Measurements from ENCODE around the gene CHAC2.
"Not testable (repeated sequence)": the region's sequence is repeated elsewhere in the genome, so short reads cannot be mapped to it uniquely, and the experiment has no call there.

Gene CHAC2

DNA sequence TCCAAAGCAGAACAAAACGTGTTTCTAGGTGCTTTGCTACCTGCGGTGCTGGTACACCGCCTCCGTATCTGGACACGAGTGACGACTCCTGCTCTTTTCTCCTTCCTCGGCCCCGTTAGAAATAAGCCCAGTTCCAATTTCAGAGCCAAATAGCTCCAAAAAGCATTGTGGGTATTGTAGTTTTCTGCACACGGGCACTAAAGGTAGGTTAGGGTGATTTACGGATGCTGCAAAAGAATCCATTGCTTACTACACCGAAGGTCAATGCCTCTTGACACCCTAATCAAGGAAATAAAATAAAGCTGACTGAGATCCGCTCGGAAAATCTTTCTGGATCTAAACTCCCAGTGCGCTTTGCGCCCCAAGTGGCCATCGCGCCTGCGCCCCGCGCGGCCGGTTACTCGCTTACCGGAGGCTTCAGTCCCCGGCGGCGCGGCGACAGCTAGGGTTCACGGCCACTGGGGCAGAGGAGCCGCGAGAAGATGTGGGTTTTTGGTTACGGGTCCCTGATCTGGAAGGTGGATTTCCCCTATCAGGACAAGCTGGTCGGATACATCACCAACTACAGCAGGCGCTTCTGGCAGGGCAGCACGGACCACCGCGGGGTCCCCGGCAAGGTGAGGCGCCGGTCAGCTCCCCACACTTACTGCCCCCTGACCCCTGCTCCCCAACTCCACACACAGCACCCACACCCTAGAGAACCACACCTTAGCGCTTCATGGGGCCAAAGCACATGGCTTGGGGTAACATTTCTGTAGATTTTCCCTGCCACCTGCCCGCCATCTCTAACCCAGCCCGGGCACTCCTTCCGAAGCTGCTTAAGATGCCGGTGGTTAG lies at the start of gene CHAC2:
CHAC2 (plus strand) TSS at position 400 of the 837 bp plus-strand sequence; CDS start at position 483, 83 bp downstream.
- peak; percentile 87 to 89 for DNase-seq

DNA sequence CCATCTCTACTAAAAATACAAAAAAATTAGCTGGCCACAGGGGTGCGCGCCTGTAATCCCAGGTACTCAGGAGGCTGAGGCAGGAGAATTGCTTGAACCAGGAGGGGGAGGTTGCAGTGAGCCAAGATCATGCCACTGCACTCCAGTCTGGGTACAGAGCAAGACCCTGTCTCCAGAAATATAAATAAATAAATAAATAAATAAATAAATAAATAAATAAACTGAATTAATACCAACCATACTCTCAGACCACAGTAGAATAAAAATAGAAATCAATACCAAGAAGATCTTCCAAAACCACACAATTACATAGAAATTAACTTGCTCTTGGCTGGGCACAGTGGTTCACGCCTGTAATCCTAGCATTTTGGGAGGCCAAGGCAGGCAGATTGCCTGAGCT lies 46.7 kb upstream of the CHAC2 start:
- not testable (repeated sequence) for DNase-seq

DNA sequence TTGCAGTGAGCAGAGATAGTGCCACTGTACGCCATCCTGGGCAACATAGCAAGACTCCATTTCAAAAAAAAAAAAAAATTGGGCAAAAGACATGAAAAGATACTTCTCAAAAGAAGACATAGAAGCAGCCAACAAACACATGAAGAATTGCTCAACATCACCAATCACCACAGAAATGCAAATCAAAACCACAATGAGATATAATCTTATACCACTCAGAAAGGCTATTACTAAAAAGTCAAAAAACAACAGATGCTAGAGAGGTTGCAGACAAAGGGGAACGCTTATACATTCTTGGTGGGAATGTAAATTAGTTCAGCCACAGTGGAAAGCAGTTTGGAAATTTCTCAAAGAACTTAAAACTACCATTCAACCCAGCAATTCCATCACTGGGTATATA lies 43.1 kb upstream of the CHAC2 start:
- DNase-seq, result no peak

DNA sequence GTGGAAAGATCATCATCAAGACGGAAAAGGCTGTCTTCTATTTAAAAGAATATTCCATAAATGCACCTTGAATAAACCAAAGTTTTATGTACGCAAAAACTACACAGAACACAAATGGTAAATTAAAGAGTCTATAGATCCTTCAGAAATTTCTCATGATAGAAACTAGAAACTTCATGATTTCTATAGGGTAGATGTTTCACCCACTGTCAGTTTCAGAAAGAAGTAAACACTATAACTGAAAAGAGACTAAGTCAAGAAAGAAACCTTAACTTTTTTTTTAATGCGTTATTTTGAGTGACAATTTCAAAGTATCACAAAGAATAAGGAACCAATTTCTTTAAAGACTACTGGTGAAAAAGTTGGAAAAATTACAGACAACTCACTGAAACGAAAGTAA lies 41.9 kb upstream of the CHAC2 start:
- no peak for DNase-seq

DNA sequence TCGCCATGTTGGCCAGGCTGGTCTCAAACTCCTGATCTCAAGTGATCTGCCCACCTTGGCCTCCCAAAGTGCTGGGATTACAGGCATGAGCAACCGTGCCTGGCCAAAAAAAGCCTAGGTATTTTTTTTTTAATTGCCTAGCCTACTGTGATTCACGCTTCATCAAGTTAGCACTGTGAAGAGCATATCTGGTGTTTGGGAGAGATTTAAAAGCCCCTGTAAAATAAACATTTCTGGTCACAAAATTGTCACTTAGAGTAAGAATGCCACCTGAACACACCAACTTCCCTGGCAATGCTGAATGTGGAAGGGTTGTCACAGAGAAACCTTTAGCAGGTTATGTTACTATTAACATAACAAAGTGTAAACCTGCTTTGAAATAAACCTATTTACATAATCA lies 39.7 kb upstream of the CHAC2 start:
- DNase-seq, result no peak

DNA sequence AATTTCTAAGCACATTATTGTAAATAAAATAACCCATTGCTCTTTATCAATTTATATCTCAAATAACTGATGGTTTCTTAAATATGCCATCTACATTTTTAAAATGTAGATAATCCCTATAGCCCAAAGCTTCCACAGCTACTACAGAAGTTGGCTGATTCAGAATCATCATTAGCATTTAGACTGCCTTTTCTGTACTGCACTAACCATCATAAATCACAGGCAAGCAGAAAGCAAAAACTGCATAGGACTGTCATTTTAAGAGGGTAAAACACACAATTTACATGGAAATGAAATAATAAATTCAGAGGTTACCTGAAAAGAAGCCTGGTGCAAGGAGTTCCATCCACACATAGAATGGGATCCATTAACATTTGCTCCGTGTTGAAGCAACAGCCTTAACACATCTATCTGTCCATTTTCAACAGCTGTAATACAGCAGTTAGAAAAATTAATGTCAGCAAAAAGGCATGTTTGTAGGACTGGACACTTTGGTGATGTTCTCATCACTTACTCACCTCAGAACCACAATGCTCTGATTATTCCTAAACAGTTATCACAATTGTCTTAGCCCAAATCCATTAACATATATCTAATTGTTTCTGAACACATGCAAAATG lies 38.4 kb upstream of the CHAC2 start:
- no peak for DNase-seq

DNA sequence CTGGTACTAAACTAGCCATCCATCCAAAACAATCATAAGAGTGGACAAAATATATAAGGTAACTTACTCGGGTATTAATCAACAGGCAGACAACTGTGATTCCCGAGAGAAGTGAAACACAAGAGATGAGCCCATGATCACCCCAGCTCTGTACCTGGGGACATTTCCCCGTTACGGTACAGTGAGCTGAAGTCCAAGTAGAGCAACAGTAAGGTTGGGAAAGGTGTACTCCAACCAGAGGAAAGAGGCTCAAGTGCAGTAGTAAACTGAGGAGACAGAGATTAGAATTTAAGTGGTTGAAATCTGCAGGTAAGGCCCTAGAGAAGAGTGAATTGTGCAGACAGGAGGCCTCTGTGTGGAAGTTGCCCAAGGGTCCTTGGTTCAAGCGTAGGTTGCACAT lies 30.5 kb upstream of the CHAC2 start:
- no peak for DNase-seq

DNA sequence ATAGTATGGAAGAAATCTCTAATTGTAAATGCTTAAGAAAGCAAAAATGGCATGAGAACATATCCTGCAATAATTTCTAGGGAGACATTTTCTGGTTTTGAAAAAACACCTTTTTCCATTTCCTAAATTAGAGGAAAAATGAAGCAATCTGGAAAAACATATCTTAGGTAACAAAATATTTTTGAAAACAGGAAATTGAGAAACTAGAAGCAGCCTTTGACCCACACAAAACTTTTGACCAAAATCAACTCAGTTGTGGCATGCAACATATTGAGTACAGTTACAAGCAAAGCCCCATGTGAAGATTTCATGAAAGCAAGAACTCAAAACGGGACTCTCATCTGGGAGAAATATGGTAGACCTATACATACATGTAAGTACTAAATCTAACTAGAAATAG lies 28.6 kb upstream of the CHAC2 start:
- DNase-seq, result no peak

DNA sequence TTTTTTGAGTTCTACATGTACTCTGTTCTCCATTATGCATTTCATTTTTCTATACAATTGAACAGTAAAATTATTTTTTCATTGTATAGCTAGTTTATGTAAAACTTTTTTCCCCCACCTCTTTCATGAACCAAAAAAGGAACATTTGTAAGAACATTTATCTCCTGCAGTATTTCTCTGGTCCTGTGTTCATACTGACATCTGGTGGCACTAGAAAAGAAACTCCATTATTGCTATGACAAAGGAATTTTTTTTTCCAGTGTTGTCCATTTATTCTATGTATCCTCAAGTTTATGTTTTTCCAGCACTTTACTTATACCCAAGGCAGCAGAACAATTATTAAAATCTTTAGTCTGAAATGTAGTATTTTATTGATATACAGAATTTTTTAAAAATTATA lies 27.4 kb upstream of the CHAC2 start:
- DNase-seq, result no peak

DNA sequence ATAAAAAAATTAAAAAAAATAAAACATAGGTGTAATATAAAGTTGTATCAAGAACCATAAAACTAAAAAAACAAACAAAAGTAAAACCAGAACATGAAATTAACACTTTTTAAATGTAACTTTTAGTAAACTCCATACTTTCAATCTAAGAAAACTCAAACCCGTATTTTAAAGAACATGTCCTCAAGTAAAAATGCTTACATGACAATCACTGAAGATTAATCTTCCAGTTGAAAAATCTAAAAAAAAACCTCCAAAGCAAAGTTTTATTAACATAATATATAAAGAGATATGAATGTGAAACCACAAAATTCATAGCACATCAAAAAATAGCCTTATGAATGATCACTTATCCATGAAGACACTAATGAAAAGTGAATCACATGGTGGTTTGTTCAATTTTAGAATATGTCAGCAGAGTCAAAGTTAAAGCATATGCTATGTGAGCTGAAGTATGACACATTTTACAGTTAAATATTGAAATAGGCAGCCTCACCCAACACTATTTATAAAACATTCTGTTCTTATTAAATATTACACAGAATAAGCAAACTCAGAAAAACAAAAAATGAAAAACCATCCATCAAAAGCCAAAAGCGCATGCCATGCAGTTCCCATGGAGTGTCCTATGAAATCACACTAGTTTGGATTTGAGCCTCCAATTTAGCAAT lies 23.1 kb upstream of the CHAC2 start:
- no peak for DNase-seq

DNA sequence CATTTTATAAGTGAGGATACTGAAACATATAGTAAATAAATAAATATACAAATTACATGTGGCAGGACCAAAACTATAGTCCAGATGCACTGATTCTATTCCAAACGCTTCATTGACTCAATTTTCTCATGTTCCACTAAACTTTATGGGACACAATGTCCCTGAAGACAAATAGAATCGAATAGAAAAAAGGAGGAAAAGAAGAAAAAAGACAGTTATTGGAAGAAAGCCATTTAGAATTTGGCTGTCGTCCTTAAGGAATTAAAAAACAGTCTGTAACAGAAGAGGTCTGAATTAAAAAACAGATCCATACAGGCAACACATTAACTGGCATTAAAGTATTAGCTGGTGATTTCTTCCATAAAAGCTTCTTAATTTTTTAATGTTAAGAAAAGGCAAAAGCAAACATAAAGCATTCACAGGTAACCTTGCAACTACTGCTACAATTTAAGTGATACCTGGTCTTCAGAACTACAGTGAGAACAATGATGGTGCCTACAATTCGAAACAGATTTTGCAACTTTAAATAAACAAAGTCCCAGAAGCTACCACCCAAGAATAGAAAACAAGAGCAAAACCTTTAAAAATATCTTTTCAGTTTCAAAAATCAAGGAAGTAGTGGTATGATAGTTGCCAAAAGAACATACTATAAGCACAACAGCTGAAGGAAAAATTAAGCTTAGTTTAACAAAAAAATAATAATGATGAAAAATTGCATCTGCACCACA lies 17.4 kb upstream of the CHAC2 start:
- DNase-seq, result no peak

DNA sequence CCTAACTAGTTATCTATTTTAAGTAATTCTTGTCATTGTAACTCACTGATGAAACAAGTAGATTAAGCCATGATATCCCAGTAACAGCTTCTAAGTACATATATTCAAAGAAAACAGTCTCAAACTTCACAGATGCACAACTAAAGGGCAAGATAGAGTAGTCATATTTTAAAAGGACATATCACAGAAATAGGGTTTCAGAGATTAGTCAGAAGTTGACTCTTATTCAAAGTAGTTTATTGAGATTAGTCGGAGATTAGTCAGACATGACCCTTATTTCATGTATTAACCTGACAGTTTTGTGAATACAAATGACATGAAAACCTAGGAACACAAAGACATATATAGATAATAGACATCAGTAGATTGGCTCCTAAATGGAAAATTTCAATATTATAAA lies 15.9 kb upstream of the CHAC2 start:
- no peak for DNase-seq

DNA sequence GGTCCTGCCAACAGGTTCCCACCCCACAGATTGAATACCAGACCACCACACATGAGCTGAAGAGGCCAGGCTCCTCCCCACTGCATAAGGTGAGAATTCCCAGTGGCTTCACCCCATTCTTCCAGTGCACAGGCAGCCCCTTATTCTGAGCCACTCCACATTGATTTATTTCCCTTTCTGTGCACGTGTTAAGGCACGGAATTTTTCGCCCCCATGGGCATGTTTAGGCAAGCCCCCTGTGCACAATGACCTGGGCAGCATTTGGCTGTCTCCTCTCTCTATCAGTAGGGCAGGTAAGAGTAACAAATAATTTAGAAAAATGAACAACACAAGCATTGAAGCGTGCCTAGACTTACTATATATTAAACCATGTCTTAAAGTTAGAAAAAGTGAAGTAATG lies 15.2 kb upstream of the CHAC2 start:
- DNase-seq, result no peak

DNA sequence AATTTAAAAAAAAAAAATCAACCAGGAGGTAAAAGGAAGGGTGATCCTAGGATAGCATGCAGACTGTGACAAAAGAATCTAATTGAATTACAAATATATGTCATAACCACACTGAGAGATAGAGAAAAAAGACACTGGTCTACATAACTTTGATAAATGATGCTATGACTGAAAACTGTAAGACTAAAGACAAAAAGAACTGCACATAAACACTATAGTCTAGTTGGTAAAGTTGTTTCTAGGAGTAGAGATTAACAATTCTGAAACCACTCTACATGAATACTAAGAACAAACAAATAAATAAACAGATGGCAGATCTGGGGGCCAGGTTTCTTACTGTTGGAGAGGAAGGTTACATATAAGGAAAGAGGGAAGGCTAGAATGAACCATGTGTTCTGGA lies 14.6 kb upstream of the CHAC2 start:
- no peak for DNase-seq

DNA sequence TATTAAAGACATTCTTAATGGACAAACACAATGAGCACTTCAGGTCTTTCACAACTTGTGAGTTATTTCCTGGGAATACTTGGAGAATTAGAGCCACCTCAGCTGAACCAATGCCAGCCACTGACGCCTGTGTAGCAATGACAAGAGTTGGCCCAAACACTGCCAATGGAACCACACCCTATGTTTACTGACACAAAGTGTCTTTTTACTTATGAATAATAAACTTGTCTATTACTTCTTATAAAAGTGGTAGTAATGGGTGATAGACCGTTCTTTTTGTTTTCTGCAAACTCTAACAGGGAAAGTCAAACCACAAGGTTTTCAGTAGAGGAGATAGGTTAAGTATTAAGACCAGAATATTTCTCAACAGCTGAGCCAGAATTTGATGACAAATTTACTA lies 12.5 kb upstream of the CHAC2 start:
- DNase-seq, result no peak

DNA sequence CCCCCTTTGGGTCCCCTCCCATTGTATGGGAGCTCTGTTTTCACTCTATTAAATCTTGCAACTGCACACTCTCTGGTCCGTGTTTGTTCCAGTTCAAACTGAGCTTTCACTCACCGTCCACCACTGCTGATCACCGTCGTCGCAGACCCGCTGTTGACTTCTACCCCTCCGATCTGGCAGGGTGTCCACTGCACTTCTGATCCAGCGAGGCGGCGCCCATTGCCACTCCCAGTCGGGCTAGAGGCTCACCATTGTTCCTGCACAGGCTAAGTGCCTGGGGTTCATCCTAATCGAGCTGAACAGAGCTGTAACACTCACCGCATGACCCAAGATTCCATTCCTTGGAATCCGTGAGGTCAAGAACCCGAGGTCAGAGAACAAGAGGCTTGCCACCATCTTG lies 11.0 kb upstream of the CHAC2 start:
- DNase-seq, result no peak

DNA sequence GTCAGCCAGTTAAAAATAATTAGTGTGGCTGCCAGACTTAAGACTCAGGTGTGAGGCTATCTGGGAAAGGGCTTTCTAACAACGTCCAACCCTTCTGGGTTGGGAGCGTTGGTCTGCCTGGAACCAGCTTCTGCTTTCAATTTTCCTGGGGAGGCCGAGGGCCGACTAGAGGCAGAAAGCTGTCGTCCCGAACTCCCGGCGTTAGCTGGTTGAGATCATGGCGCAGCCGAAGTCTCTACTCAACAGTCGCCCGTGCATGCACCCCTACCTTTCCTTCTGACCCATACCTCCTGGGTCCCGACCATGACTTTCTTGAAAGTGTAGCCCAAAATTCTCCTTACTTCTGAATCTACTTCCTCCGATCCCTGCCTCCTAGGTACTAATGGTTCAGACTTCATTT lies 10.4 kb upstream of the CHAC2 start:
- DNase-seq, result not testable (repeated sequence)

DNA sequence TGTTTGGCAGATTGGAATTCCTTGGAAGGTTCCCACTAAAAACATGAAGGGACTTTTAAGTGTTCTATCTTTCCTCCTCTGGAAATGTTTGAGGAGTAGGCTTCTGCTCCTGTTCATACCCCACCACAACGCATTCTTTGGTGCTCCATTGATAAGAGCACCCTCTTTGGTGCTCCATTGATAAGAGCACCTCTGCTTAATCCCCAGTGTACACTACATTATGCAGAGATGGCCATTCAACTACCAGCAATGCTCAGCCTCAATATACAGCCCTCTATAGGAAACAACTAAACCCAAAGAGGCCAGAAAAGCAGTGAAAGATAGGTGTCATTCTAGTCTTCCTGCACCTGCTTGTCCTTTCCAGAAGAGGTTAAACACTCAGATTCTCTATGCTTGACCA lies 1.8 kb upstream of the CHAC2 start:
- no peak for DNase-seq

DNA sequence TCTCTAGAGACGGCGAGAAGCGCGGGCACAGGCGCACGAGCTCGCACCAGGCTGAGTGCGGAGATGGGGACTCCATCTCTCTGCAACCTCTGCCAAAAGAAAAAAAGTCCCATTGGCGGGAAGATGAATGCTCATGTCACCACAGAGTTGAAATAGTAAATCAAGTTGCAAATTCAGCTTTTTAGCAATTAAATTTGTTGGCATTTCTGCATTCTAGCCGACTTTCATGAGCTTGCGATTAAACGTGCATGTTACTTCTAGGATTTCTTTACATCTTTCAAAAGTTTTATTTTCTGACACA lies 588 bp downstream of the CHAC2 start:
- DNase-seq, result no peak

DNA sequence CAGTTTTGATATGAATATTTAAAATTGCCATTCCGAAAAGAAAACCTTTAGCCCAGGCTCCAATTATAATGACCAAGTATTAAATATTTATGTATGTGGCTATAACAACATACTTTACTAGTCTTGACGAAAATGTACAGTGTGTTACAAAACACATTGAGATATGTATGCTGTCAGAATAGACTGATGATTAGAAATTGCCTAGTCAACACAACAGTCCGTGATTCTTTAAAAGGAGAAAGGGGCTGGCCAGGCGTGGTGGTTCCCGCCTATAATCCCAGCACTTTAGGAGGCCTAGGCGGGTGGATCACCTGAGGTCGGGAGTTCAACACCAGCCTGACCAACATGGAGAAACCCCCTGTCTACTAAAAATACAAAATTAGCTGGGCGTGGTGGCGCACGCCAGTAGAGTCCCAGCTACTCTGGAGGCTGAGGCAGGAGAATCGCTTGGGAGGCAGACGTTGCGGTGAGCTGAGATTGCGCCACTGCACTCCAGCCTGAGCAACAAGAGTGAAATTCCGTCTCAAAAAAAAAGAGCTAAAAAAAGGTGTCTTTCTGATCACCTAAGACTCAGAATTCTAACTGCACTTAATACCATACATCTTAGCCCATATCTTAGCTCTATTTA lies 1.8 kb downstream of the CHAC2 start:
- DNase-seq, result no peak

DNA sequence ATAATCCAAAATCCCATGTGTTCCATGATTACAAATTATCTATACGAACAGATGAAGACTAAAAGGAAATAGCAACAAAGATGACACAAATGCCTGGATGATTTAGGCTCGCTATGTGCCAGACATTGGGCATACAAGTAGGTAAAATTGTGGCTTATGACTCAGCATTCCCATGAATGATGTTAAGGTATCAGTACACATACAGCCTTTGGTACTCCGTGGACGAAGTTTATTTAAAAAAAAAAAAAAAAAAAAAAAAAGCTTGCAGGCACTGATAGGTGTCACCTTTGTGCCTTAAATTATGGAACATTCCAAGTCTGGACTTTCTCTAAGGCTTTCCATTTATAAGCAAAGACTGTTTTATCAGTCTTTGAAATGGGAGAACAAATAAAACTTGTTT lies 2.7 kb downstream of the CHAC2 start:
- no peak for DNase-seq

DNA sequence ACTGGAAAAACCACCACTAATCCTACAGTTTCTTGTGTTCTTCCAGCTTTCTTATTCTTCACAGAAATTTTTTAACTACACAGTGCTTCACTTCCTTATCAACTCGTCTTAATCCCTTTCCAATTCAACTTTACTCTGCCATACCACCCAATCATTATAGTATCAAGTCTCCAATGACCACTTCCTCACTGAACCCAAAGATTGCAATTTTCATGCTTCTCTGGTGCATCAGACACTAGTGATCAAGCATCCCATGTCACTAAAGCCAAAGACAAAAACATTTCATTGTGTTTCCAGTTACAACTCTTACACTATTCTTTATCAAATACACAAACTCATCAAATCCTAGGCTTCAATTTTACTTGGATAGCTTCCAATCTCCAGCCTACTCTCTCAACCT lies 9.5 kb downstream of the CHAC2 start:
- no peak for DNase-seq

DNA sequence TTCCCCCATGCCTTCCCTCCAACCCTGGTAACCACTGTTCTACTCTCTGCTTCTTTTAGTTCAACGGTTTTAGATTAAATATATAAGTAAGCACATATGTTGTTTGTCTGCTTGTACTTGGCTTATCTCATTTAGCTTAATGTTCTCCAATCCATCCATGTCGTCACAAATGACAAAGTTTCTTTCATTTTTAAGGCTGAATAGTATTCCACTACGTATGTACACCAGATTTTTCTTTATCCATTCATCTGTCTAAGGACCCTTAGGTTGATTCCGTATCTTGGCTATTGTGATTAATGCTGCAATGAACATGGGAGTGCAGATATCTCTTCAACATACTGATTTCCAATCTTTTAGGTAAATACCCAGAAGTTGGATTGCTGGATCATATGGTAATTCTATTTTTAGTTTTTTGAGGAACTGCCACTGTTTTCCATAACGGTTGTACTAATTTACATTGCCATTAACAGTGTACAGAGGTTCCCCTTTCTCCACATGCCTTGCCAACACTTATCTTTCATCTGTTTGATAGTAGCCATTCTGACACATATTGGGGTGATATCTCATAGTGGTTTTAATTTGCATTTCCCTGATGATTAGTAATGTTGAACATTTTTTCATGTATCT lies 11.0 kb downstream of the CHAC2 start:
- no peak for DNase-seq

All from activated CD4-positive, alpha-beta T cell treated with anti-CD3 and anti-CD28 coated beads, Interleukin-2, amount 50 U/mL, for 48 hours (primary cell).